ENCODE measurements around the gene CEP57L1. TPM values are rescaled to one million over a fixed set of nuclear protein-coding genes. Genes with fewer than 3 reads are reported as not detected.

The CEP57L1 gene
- total and polyA plus RNA-seq, 4 donors, result 3.8 to 22.1 (median 10.2) TPM

- WGBS, result 96% methylated on average over 1 of the region's 1 CpG
- no peaks in the 10 kb centered on the region for H3K36me3 ChIP-seq (ENCODE audit: control insufficient read depth in 4 of 4, insufficient read depth in 3 of 4, low read depth in 1 of 4, low read length in 3 of 4)
Measured at GRCh38 chr6:109051301-109052017, 43.8 kb upstream of the CEP57L1 start.

More at GRCh38 chr6:109051301-109052017, 43.8 kb upstream of the CEP57L1 start:
- no peak for TF ChIP-seq REST (IDR thresholded peaks at IDR 0.05)
- TF ChIP-seq FOXA2 (IDR thresholded peaks at IDR 0.05), result no peak
- TF ChIP-seq RXRA (IDR thresholded peaks at IDR 0.05), result no peak
- TF ChIP-seq HNF4G (IDR thresholded peaks at IDR 0.05), result no peak
- no peak for TF ChIP-seq JUND (IDR thresholded peaks at IDR 0.05)
- TF ChIP-seq NR2F2 (IDR thresholded peaks at IDR 0.05), result no peak
- no peak for TF ChIP-seq FOXA1 (IDR thresholded peaks at IDR 0.05)
- no peak for TF ChIP-seq CTCF (IDR thresholded peaks at IDR 0.05; ENCODE audit: low read depth, low read length, missing input control)
- TF ChIP-seq HNF4A (conservative IDR thresholded peaks at IDR 0.05), result no peak
- no peak for TF ChIP-seq EGR1 (IDR thresholded peaks at IDR 0.05; ENCODE audit: low read depth in 2 of 2)
- TF ChIP-seq TAF1 (conservative IDR thresholded peaks at IDR 0.05), result no peak
- TF ChIP-seq YY1 (IDR thresholded peaks at IDR 0.05), result no peak
- TF ChIP-seq ZBTB33 (IDR thresholded peaks at IDR 0.05), result no peak
- TF ChIP-seq ATF3 (IDR thresholded peaks at IDR 0.05), result no peak
- TF ChIP-seq GABPA (IDR thresholded peaks at IDR 0.05 in 1 of 2, conservative IDR thresholded peaks at IDR 0.05 in 1 of 2), result no peak
- no peak for TF ChIP-seq MAX (IDR thresholded peaks at IDR 0.05)
- no peak for TF ChIP-seq RAD21 (IDR thresholded peaks at IDR 0.05)
- peaks cover 0 to 4% (median 2%) of the 10 kb centered on the region in 4 donors for H3K4me1 ChIP-seq (ENCODE audit: control insufficient read depth in 4 of 4, insufficient read depth in 4 of 4, low read length in 3 of 4)
- H3K4me3 ChIP-seq (ENCODE audit: low read depth in 1 of 3, low read length in 3 of 3), result no peak overlapping the region
- no peaks in the 10 kb centered on the region for H3K9me3 ChIP-seq (ENCODE audit: control insufficient read depth in 4 of 4, low read length in 3 of 4)
- no peak overlapping the region for H3K9ac ChIP-seq (ENCODE audit: low read depth in 1 of 2, low read length in 2 of 2)
- no peaks in the 10 kb centered on the region for H3K27me3 ChIP-seq (ENCODE audit: control insufficient read depth in 4 of 4, insufficient read depth in 4 of 4, low read length in 3 of 4)
- no peak for DNase-seq (ENCODE audit: low spot score)
- H3K27ac ChIP-seq (ENCODE audit: low read depth in 1 of 2, low read length in 2 of 2), result no peak overlapping the region

All from liver (tissue), 9 donors.